Fibroblast of skin of left biceps (primary cell): ENCODE measurements around the gene GNG2.

ENCODE experiments used
- DNase-seq, 2 experiments: peaks; one replicate each; pipeline ENCODE4 v3.0.0-alpha.2; 2013; ENCODE audit warnings: low read depth in 2 of 2

Gene GNG2

GRCh38 chr14:51993285-51993920, 133.0 kb downstream of the GNG2 start:
- DNase-seq: no peak

- DNase-seq: no peak
These were observed 135.8 kb downstream of the GNG2 start for GRCh38 chr14:51996148-51996746.

- no peak for DNase-seq
These were observed 137.9 kb downstream of the GNG2 start for GRCh38 chr14:51998348-51998747.

- DNase-seq: peak; percentile 43 to 50
These were observed 138.7 kb downstream of the GNG2 start for GRCh38 chr14:51999084-51999483.

- no peak for DNase-seq
These were observed 139.7 kb downstream of the GNG2 start for GRCh38 chr14:52000019-52000582.

GRCh38 chr14:52000696-52001095, 140.3 kb downstream of the GNG2 start:
- no peak for DNase-seq

GRCh38 chr14:52002542-52002941, 142.1 kb downstream of the GNG2 start:
- no peak for DNase-seq

- no peak for DNase-seq
These were observed 142.9 kb downstream of the GNG2 start for GRCh38 chr14:52003324-52003723.

GRCh38 chr14:52005625-52006024, 145.2 kb downstream of the GNG2 start:
- DNase-seq: no peak

GRCh38 chr14:52006361-52006760, 145.9 kb downstream of the GNG2 start:
- DNase-seq: no peak

- DNase-seq: no peak
These were observed 146.8 kb downstream of the GNG2 start for GRCh38 chr14:52007211-52007610.

GRCh38 chr14:52007637-52008036, 147.2 kb downstream of the GNG2 start:
- no peak for DNase-seq

- no peak for DNase-seq
These were observed 147.7 kb downstream of the GNG2 start for GRCh38 chr14:52008136-52008535.

GRCh38 chr14:52010173-52010693, 149.8 kb downstream of the GNG2 start:
- DNase-seq: no peak

- no peak for DNase-seq
These were observed 151.1 kb downstream of the GNG2 start for GRCh38 chr14:52011523-52011922.

- no peak for DNase-seq
These were observed 152.2 kb downstream of the GNG2 start for GRCh38 chr14:52012635-52013034.

- no peak for DNase-seq
These were observed 153.7 kb downstream of the GNG2 start for GRCh38 chr14:52013984-52014600.

- no peak for DNase-seq
These were observed 154.3 kb downstream of the GNG2 start for GRCh38 chr14:52014601-52015267.

GRCh38 chr14:52015411-52016030, 155.1 kb downstream of the GNG2 start:
- no peak for DNase-seq

GRCh38 chr14:52018252-52018651, 157.8 kb downstream of the GNG2 start:
- DNase-seq: no peak

GRCh38 chr14:52018970-52019369, 158.6 kb downstream of the GNG2 start:
- DNase-seq: no peak
